ENCODE results near the gene BRIP1. TPM values are rescaled to one million over a fixed set of nuclear protein-coding genes. Genes with fewer than 3 reads are reported as not detected.

BRIP1 gene
- total RNA-seq, 4 donors from 2014 or later: 0.13 to 0.42 (median 0.31) TPM

DNA sequence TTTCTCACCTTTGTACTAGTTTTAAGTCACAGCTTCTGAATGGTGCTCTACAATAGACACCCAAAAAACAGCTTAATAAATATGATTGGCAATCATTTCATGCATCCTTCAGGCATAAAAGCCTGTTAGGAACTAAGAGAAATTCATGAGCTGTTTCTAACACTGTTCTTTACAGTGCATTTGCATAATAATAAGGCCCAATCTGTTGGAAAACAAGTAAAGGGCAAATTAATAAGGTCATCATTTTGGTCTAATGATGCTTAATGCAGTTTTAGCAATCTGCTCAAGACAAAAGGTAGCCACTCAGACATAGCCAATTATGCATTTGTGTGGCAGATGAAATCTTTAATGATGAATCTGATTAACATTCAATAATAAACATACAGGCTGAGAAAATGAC, 216.8 kb downstream of the BRIP1 start:
- H3K27ac ChIP-seq (replicated peaks in 1 of 4): no peak overlapping the region
- H3K27me3 ChIP-seq: no peaks in the 10 kb centered on the region
- peaks cover 0 to 14% (median 4%) of the 10 kb centered on the region in 4 donors for H3K9me3 ChIP-seq
- intact Hi-C loops (cut with DNase I): no loop called here
- no peaks in the 10 kb centered on the region for H3K4me1 ChIP-seq
- no peak for DNase-seq (ENCODE audit: extremely low spot score)
- TF ChIP-seq POLR2A (IDR thresholded peaks at IDR 0.05; ENCODE audit: low read depth) (no peak), POLR2AphosphoS5 (IDR thresholded peaks at IDR 0.05) (no peak)
- H3K4me3 ChIP-seq: no peak overlapping the region
- H3K36me3 ChIP-seq: no peaks in the 10 kb centered on the region

DNA sequence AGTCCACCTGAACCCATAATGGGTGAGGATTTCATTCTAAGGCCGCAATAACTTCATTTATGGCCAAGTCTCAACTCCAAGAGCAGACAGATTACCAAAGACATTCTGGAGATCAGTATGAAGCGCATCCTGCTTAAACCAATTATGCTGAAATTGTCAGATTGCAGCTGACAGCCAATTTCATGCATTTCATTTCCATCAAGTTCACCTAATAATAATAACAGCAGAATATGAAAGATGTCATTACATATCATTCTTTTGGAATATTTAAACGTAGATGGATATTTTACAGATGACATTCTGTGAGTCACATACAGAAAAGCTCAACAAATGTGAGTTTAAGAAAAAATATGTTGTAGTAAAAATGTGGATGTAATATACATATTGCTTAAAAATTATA, 217.4 kb downstream of the BRIP1 start:
- peaks cover 0 to 9% (median 4%) of the 10 kb centered on the region in 4 donors for H3K9me3 ChIP-seq
- no peaks in the 10 kb centered on the region for H3K4me1 ChIP-seq
- H3K36me3 ChIP-seq: no peaks in the 10 kb centered on the region
- H3K4me3 ChIP-seq: no peak overlapping the region
- no peak for DNase-seq (ENCODE audit: extremely low spot score)
- intact Hi-C loops (cut with DNase I): no loop called here
- H3K27ac ChIP-seq (replicated peaks in 1 of 4): no peak overlapping the region
- no peaks in the 10 kb centered on the region for H3K27me3 ChIP-seq
- 85% methylated on average over 3 of the region's 3 CpGs for WGBS
- no peak for TF ChIP-seq POLR2AphosphoS5 (IDR thresholded peaks at IDR 0.05)
- TF ChIP-seq EP300 (IDR thresholded peaks at IDR 0.05): no peak
- TF ChIP-seq POLR2A (IDR thresholded peaks at IDR 0.05; ENCODE audit: low read depth): no peak
- TF ChIP-seq, protein P1, sequence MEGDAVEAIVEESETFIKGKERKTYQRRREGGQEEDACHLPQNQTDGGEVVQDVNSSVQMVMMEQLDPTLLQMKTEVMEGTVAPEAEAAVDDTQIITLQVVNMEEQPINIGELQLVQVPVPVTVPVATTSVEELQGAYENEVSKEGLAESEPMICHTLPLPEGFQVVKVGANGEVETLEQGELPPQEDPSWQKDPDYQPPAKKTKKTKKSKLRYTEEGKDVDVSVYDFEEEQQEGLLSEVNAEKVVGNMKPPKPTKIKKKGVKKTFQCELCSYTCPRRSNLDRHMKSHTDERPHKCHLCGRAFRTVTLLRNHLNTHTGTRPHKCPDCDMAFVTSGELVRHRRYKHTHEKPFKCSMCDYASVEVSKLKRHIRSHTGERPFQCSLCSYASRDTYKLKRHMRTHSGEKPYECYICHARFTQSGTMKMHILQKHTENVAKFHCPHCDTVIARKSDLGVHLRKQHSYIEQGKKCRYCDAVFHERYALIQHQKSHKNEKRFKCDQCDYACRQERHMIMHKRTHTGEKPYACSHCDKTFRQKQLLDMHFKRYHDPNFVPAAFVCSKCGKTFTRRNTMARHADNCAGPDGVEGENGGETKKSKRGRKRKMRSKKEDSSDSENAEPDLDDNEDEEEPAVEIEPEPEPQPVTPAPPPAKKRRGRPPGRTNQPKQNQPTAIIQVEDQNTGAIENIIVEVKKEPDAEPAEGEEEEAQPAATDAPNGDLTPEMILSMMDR (IDR thresholded peaks at IDR 0.05): no peak

DNA sequence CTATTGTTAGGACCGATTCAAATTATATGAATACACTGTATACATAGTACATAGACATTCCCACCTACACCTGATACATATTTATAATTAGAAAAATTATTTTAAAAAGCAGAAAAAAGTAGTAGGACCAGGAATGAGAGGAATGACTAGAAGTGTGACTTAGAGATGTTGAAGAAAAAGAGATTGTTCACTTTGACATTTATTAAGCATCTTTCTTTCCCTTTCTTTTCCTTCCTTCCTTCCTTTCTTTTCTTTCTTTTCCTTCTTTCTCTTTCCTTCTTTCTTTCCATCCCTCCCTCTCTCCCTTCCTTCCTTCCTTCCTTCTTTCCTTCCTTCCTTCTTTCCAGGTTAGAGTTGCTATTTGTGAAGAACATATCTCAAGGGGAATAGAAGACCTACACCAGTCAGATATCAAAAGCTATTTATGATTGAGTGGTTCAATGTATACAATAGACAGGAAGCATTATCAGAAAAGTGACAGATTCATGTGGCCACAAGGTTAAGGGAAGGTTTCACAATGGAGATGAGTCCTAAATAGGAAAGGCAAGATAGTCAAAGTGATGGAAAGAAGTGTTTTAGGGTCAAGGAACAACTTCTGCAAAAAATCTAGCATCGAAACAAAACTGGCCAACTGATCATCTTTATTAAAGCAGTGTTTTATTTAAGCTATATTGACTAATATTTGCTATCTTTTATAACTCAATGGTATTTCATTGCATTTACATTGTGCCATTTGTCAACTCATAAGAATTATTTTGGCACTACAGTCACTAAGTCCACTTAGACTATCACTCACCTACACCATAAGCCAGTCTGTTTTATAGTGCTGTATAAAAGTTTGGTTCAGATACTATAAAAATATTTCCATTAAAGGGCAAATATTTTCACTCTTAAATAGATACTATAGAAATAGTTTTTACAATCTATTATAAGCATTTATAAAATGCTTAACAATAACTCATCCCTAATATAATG, 218.2 kb downstream of the BRIP1 start:
- Histone ChIP-seq H3K4me3 (no peak overlapping the region), H3K36me3 (no peaks in the 10 kb centered on the region), H3K4me1 (no peaks in the 10 kb centered on the region), H3K27me3 (no peaks in the 10 kb centered on the region), H3K27ac (replicated peaks in 1 of 4) (no peak overlapping the region), H3K9me3 (peaks cover 0 to under 1% (median 0%) of the 10 kb centered on the region in 4 donors)
- WGBS: 94% methylated on average over 2 of the region's 2 CpGs
- no peak for TF ChIP-seq EP300 (IDR thresholded peaks at IDR 0.05)
- TF ChIP-seq POLR2A (IDR thresholded peaks at IDR 0.05; ENCODE audit: low read depth): no peak
- TF ChIP-seq, protein P1 (IDR thresholded peaks at IDR 0.05): no peak
- TF ChIP-seq POLR2AphosphoS5 (IDR thresholded peaks at IDR 0.05): no peak
- DNase-seq (ENCODE audit: extremely low spot score): no peak
- intact Hi-C loops (cut with DNase I): no loop called here

DNA sequence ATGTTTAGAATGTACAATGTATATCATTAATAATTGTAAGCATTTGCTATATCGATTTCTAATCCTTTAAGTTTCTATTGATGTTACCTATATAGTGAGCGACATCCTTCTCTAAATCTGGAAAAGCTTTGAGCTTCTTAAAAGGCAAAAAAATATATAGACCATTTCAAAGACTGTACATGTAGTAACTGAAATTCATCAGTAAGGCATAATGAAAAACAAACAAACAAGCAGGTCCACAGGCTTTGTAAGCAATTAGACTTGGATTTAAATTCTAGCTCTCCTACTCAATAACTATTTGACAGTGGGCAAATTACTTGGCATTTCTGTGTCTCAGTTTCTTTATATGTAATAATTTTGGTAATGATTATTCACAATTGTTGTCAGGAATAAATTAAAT, 220.6 kb downstream of the BRIP1 start:
- no peak overlapping the region for H3K4me3 ChIP-seq
- TF ChIP-seq EP300 (IDR thresholded peaks at IDR 0.05): no peak
- TF ChIP-seq POLR2A (IDR thresholded peaks at IDR 0.05; ENCODE audit: low read depth): no peak
- no peaks in the 10 kb centered on the region for H3K27me3 ChIP-seq
- no peak overlapping the region for H3K27ac ChIP-seq (replicated peaks in 1 of 4)
- 94% methylated on average over 2 of the region's 2 CpGs for WGBS
- no peak for DNase-seq (ENCODE audit: extremely low spot score)
- intact Hi-C loops (cut with DNase I): no loop called here
- no peaks in the 10 kb centered on the region for H3K36me3 ChIP-seq
- peaks cover 0 to 8% (median 0%) of the 10 kb centered on the region in 4 donors for H3K9me3 ChIP-seq
- H3K4me1 ChIP-seq: no peaks in the 10 kb centered on the region

DNA sequence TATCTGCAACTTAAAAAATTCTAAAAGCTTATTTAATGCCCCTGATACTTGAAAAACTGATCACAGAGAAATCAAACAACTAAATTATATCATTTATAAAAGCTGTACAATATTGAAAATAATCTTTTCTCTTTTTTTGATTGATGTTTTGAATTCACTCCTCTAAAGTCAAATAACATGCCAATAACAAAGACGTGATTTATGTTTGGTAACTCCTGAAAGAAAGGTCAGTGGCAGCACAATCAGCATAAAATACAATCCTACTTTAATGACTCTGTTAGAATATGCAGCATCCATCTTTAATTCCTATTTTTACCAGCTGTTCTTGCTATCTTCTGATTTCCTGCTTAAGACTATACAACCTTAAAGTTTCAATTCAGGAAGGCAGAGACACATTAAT, 221.6 kb downstream of the BRIP1 start:
- 83% methylated on average over 1 of the region's 1 CpG for WGBS
- intact Hi-C loops (cut with DNase I): no loop called here
- DNase-seq (ENCODE audit: extremely low spot score): no peak
- Histone ChIP-seq H3K4me1 (no peaks in the 10 kb centered on the region), H3K4me3 (no peak overlapping the region), H3K9me3 (peaks cover 0 to 8% (median 0%) of the 10 kb centered on the region in 4 donors), H3K36me3 (no peaks in the 10 kb centered on the region), H3K27me3 (peaks cover 0 to 4% (median 0%) of the 10 kb centered on the region in 4 donors), H3K27ac (replicated peaks in 1 of 4) (no peak overlapping the region)
- no peak for TF ChIP-seq POLR2A (IDR thresholded peaks at IDR 0.05; ENCODE audit: low read depth)
- TF ChIP-seq EP300 (IDR thresholded peaks at IDR 0.05): no peak
- TF ChIP-seq, protein P1 (IDR thresholded peaks at IDR 0.05): no peak
- no peak for TF ChIP-seq POLR2AphosphoS5 (IDR thresholded peaks at IDR 0.05)
